Left renal pelvis (tissue), 4 donors: ENCODE data around the gene SLC6A3. TPM values are rescaled to one million over a fixed set of nuclear protein-coding genes. Genes with fewer than 3 reads are reported as not detected.
"Not testable (repeated sequence)": the region's sequence is repeated elsewhere in the genome, so short reads cannot be mapped to it uniquely, and the experiment has no call there.

ENCODE experiments used
- DNase-seq, 4 donors: peaks; one replicate each; pipeline ENCODE4 v3.0.0-alpha.2; 2013; ENCODE audit warnings: low read depth in 4 of 4, low spot score in 3 of 4
- polyA plus RNA-seq, 4 donors: library from polyadenylated mRNA; unstranded; fragments of 120-200 nt; gene quantifications; one replicate each; pipeline ENCODE4 v1.2.1, GENCODE V29; 2013; ENCODE audit not compliant: insufficient read length in 4 of 4

The SLC6A3 gene
- polyA plus RNA-seq, 4 donors = 0.14 to 0.72 (median 0.56) TPM

- no peak for DNase-seq
Measured at GRCh38 chr5:1376981-1377380, 68.3 kb downstream of the SLC6A3 start.

GRCh38 chr5:1375871-1376810 lies 69.1 kb downstream of the SLC6A3 start:
- no peak for DNase-seq

- no peak for DNase-seq
Measured at GRCh38 chr5:1374679-1375055, 70.6 kb downstream of the SLC6A3 start.

GRCh38 chr5:1374030-1374678 lies 71.1 kb downstream of the SLC6A3 start:
- DNase-seq = no peak

- not testable (repeated sequence) for DNase-seq
Measured at GRCh38 chr5:1371972-1372342, 73.3 kb downstream of the SLC6A3 start.

- DNase-seq = no peak
Measured at GRCh38 chr5:1371218-1371971, 73.8 kb downstream of the SLC6A3 start.

- DNase-seq = no peak
Measured at GRCh38 chr5:1370006-1370405, 75.2 kb downstream of the SLC6A3 start.

GRCh38 chr5:1368756-1369155 lies 76.5 kb downstream of the SLC6A3 start:
- DNase-seq = no peak

GRCh38 chr5:1368236-1368635 lies 77.0 kb downstream of the SLC6A3 start:
- DNase-seq = no peak

- no peak for DNase-seq
Measured at GRCh38 chr5:1367149-1367548, 78.1 kb downstream of the SLC6A3 start.

- DNase-seq = no peak
Measured at GRCh38 chr5:1366514-1366913, 78.7 kb downstream of the SLC6A3 start.

- DNase-seq = no peak
Measured at GRCh38 chr5:1364211-1364610, 81.0 kb downstream of the SLC6A3 start.

GRCh38 chr5:1363581-1363980 lies 81.7 kb downstream of the SLC6A3 start:
- DNase-seq = no peak

- DNase-seq = no peak
Measured at GRCh38 chr5:1363160-1363559, 82.1 kb downstream of the SLC6A3 start.

- DNase-seq = no peak
Measured at GRCh38 chr5:1362242-1363015, 82.8 kb downstream of the SLC6A3 start.

- DNase-seq = no peak
Measured at GRCh38 chr5:1360861-1361260, 84.4 kb downstream of the SLC6A3 start.

- not testable (repeated sequence) for DNase-seq
Measured at GRCh38 chr5:1360367-1360766, 84.9 kb downstream of the SLC6A3 start.

- DNase-seq = no peak
Measured at GRCh38 chr5:1359713-1360112, 85.5 kb downstream of the SLC6A3 start.

- no peak for DNase-seq
Measured at GRCh38 chr5:1359031-1359645, 86.1 kb downstream of the SLC6A3 start.

GRCh38 chr5:1358726-1359025 lies 86.6 kb downstream of the SLC6A3 start:
- no peak for DNase-seq
